Prostate gland (tissue), 2 donors: ENCODE data around the gene WFS1. TPM values are rescaled to one million over a fixed set of nuclear protein-coding genes. Genes with fewer than 3 reads are reported as not detected.

ENCODE experiments used
- DNase-seq: peaks from one replicate; pipeline ENCODE4 v3.0.0-alpha.2; 2019; ENCODE audit warnings: low spot score
- H3K27ac ChIP-seq, 2 donors: fragments of 200-600 bp; sonication (generic); 2 replicates each; pipeline ENCODE4 v1.5.1; 2017 to 2019
- H3K27me3 ChIP-seq: fragments of 200-600 bp; sonication (generic); replicated peaks from 2 replicates; pipeline ENCODE4 v1.5.1; 2019; ENCODE audit not compliant: insufficient read depth
- H3K36me3 ChIP-seq, 2 donors: fragments of 200-600 bp; sonication (generic); 1 replicate in 1 of 2; 2 replicates in 1 of 2; pipeline versions ENCODE4 v1.5.1 to v1.8.1; 2017 to 2019
- H3K4me1 ChIP-seq: fragments of 200-600 bp; sonication (generic); replicated peaks from 2 replicates; pipeline ENCODE4 v1.5.1; 2019
- H3K4me3 ChIP-seq, 2 donors: fragments of 200-600 bp; sonication (generic); 2 replicates each; pipeline ENCODE4 v1.5.1; 2017 to 2019
- H3K9me3 ChIP-seq: fragments of 200-600 bp; sonication (generic); 2 replicates; pipeline ENCODE4 v1.5.1; 2017
- CTCF ChIP-seq, 4 experiments: fragments of 200-600 bp in 2 of 4; fragments of 450-650 bp in 2 of 4; sonication (generic) in 2 of 4; IDR thresholded peaks; 1 replicate in 3 of 4; 2 replicates in 1 of 4; pipeline ENCODE4 v1.5.1; 2016 to 2019; ENCODE audit warnings: antibody characterized with exemption in 4 of 4, mild to moderate bottlenecking in 2 of 4, moderate library complexity in 2 of 4
- POLR2A ChIP-seq: fragments of 450-650 bp; IDR thresholded peaks from one replicate; pipeline ENCODE4 v1.6.1; 2016; ENCODE audit warnings: antibody characterized with exemption, mild to moderate bottlenecking
- POLR2AphosphoS5 ChIP-seq: sonication (generic); formaldehyde crosslinking; IDR thresholded peaks from one replicate; pipeline ENCODE4 v1.6.1; 2017; ENCODE audit warnings: antibody characterized with exemption
- WGBS: methylation state at CpG from one replicate; pipeline ENCODE4 v1.1.5; 2018; 5-methylcytosine and 5-hydroxymethylcytosine counted together
- intact Hi-C: fragments of 100-400 bp; cut with DNase I; formaldehyde crosslinking; loops from one replicate; pipeline ENCODE4 v1.14.2; 2022
- total RNA-seq, 2 donors: library from RNA; depleted of rRNA; stranded (reverse); fragments of >200 nt; gene quantifications; one replicate each; pipeline ENCODE4 v1.1.0, GENCODE V29; 2016

The WFS1 gene
- total RNA-seq, 2 donors from 2014 or later = 53.4 to 169 TPM

DNA sequence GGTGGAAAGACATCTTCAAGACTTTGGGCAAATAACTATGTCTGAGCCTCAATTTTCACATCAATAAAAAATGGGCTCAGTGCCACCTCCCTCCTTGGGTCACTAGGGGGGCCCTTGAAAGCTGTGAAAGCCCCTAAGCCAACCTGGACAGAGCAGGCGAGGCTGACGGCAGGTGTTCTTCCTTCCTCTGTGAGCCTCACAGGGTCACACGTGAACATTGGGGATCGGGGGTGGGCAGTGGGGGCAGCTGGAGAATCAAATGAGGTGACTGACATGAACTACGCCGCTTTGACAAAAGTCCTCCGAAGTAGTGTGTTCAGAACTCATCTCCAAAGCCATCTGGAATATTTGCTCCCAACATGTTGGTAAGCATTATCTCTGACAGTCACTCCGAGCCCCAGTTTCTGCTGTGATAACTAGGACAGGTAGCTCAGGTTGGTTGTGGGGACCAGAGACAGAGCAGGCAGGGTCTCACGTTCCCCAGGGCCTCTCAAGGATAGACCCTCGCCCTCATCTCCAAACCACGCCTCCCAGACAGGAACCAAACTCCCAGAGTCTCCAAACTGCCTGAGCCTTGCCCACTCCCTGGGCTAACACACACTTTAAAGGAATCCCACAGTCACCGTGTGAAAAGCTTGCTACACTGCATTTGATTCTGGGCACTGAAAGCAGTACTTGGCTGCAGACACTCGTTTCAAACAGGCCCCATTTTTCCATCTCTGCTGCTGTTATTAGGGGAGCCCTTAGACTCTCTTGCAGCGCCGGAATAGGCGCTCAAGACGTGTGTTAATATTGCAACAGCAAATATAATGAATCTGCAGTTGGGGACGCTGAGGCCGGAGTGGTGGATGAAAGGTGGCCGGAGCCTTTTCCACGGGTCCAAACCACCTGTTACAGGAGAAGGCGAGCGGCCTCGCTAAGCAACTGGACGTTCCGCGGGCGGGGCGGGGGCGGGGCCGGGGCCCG, 717 bp upstream of the WFS1 start:
- 24% methylated on average over 30 of the region's 32 CpGs for WGBS
- intact Hi-C loops = no loop called here
- peak overlapping the region; percentile 10 to 97 for H3K4me3 ChIP-seq

DNA sequence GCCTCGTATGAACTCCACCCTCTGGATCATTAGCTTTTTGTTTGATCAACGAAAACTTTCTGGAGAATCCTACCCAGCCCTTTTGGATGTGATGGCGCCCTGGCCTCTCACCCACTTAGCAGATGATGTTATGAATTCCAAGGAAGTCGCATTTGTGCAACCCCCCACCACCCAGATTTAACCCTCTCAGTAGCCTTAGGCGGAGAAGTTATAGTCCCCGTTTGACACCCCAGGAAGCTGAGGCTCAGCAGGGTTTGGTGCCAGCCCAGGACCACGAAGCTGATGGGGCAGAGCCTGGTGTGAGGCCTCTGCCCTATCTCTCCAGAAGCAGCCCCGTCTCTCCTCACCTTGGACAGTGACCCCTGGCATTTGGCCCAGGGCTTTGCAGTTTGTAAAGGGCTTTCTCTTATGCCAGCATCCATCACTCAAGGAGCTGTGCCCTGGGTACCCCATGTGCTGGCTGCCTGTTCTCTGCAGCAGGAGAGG, 1.0 kb downstream of the WFS1 start:
- DNase-seq = no peak
- WGBS = 27% methylated on average over 8 of the region's 8 CpGs
- intact Hi-C loops = no loop called here
- peaks cover 10% of the 10 kb centered on the region for H3K4me1 ChIP-seq
- H3K27ac ChIP-seq = peak overlapping the region; percentile 75 to 77
- H3K36me3 ChIP-seq = no peaks in the 10 kb centered on the region
- H3K9me3 ChIP-seq = no peaks in the 10 kb centered on the region
- H3K4me3 ChIP-seq = peak overlapping the region; percentile 78 to 97
- H3K27me3 ChIP-seq = no peaks in the 10 kb centered on the region
- TF ChIP-seq POLR2A (no peak), CTCF (IDR thresholded peaks at IDR 0.05) (no peak), POLR2AphosphoS5 (no peak)

More for the DNA sequence above, 717 bp upstream of the WFS1 start:
- Histone ChIP-seq H3K9me3 (no peaks in the 10 kb centered on the region), H3K27ac (no peak overlapping the region), H3K27me3 (no peaks in the 10 kb centered on the region), H3K36me3 (no peaks in the 10 kb centered on the region), H3K4me1 (peaks cover 10% of the 10 kb centered on the region)
- TF ChIP-seq CTCF (IDR thresholded peaks at IDR 0.05) (no peak), POLR2AphosphoS5 (no peak), POLR2A (no peak)
- no peak for DNase-seq

DNA sequence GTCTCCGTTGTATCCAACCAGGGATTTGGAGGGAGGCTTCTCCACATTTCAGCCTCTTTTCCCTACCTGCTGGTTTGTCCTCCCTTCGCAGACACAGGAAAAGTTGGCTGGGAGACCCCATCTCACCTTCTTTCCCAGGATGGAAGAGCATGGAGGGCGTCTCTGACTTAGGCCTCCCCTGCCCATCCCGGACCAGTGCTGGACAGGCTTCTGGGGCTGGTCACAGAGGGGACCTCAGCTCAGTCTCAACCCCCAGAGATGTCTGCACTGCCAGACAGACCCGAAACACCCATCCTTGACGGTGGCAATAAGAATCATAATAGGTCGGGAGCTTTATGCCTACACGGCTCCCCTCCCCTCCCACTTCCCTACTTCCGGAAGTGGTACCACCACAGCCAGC, 1.6 kb downstream of the WFS1 start:
- H3K4me3 ChIP-seq = no peak overlapping the region
- H3K27ac ChIP-seq = peak overlapping the region; percentile 55 to 68
- TF ChIP-seq POLR2AphosphoS5 (no peak), POLR2A (no peak), CTCF (IDR thresholded peaks at IDR 0.05) (no peak)
- H3K9me3 ChIP-seq = no peaks in the 10 kb centered on the region
- peaks cover 10% of the 10 kb centered on the region for H3K4me1 ChIP-seq
- no peaks in the 10 kb centered on the region for H3K27me3 ChIP-seq
- no peak for DNase-seq
- intact Hi-C loops = no loop called here
- WGBS = 60% methylated on average over 9 of the region's 9 CpGs
- no peaks in the 10 kb centered on the region for H3K36me3 ChIP-seq

DNA sequence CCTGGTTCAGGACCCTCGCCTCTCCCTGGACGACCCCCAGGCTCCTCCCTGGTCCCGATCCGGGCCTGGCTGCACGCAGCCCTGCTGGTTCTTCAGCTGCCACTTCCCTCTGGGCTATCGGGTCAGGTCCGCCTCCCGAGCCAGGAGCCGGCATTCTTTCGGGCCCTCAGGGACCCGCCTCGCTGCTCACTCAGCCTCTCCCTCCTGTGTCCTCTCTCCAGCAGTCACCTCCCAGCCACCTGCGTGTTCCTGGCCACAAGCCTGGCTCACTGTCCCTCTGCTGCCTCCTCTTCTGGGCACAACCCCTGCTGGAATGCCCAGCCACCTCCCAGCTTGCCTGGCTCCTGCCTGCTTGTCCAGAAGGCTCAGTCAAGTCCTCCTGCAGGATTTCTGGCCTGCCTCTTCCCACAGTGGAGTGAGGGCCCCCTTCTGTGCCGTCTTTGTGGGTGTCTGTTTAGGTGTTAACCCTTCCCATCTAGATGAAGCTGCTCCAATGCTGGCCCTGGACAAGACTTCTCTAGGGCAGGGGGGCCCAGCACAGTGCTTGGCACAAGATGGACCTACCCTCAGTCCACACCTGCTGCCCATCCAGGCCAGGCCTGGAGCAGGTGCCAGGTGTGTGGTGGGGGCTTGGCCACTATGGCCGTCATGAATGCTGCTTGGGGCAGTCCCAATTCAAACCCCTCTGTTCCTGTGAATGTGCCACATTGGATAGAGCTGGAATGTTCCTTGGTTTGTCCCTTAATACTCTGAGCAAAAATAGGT, 2.2 kb downstream of the WFS1 start:
- H3K27ac ChIP-seq = peak overlapping the region; percentile 55 to 68
- peak; percentile 36 for TF ChIP-seq POLR2AphosphoS5
- no peak for TF ChIP-seq POLR2A
- no peak for TF ChIP-seq CTCF (IDR thresholded peaks at IDR 0.05)
- intact Hi-C loops = no loop called here
- H3K9me3 ChIP-seq = no peaks in the 10 kb centered on the region
- DNase-seq = peak; percentile 53
- H3K4me1 ChIP-seq = peaks cover 10% of the 10 kb centered on the region
- WGBS = 40% methylated on average over 15 of the region's 15 CpGs
- H3K36me3 ChIP-seq = no peaks in the 10 kb centered on the region
- H3K4me3 ChIP-seq = peak overlapping the region in 1 of 2 donors; percentile 4
- H3K27me3 ChIP-seq = no peaks in the 10 kb centered on the region
